ENCODE data around the gene MAMLD1.
A peak's percentile ranks its signal among the peaks of the same experiment; 100 is the strongest.
"Not testable (repeated sequence)": the region's sequence is repeated elsewhere in the genome, so short reads cannot be mapped to it uniquely, and the experiment has no call there.

MAMLD1 gene, protein sequence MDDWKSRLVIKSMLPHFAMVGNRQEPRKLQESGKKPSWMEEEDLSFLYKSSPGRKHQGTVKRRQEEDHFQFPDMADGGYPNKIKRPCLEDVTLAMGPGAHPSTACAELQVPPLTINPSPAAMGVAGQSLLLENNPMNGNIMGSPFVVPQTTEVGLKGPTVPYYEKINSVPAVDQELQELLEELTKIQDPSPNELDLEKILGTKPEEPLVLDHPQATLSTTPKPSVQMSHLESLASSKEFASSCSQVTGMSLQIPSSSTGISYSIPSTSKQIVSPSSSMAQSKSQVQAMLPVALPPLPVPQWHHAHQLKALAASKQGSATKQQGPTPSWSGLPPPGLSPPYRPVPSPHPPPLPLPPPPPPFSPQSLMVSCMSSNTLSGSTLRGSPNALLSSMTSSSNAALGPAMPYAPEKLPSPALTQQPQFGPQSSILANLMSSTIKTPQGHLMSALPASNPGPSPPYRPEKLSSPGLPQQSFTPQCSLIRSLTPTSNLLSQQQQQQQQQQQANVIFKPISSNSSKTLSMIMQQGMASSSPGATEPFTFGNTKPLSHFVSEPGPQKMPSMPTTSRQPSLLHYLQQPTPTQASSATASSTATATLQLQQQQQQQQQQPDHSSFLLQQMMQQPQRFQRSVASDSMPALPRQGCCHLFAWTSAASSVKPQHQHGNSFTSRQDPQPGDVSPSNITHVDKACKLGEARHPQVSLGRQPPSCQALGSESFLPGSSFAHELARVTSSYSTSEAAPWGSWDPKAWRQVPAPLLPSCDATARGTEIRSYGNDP

GRCh38 chrX:150362599-150363481 lies at the start of gene MAMLD1:
MAMLD1 (plus strand) TSS chrX:150363317; CDS start chrX:150445517, 82,200 bp downstream.
- DNase-seq (ENCODE audit: low read depth in 3 of 3), result peak in 2 of 3 experiments; percentile 29 to 57

DNA sequence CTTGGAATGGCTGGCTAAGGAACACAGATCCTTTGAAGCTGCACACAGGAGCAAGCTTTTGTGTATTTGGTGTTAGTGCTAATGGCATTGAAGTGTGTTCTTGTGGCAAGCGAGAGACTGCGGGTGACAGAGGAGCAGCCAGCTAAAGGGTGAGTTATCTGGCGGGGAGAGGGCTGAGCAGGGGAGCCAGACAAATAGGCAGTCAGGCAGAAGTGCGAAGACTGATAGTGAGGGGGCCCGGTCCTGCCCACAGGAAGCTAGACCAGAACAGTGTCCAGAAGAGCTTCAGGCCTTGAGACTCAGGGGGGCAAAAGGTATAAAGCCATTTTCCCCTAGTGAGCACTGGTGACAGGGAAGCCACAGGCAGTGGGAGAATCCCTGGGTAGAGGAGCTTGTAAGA lies 49.6 kb upstream of the MAMLD1 start:
- DNase-seq (ENCODE audit: low read depth in 3 of 3), result no peak

DNA sequence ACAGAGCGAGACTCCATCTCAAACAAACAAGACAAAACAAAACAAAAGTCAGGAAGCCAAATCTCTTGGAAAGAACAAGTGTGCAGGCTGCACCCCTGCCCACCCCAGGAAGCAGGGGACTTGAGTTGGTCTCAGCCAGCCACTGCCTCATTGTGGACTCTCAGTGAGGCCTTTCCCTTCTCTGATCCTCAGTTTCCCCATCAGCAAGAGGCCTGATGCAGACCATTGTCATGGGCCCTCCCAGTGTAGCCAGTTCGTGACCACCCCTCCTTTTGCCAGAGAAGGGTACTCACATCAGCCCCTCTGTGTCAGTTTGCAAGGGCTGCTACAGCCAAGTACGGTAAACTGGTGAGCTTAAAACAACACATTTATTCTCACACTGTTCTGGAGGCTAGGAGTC lies 48.9 kb upstream of the MAMLD1 start:
- no peak for DNase-seq (ENCODE audit: low read depth in 3 of 3)

- no peak for DNase-seq (ENCODE audit: low read depth in 3 of 3)
Measured at GRCh38 chrX:150316564-150316963, 46.6 kb upstream of the MAMLD1 start.

DNA sequence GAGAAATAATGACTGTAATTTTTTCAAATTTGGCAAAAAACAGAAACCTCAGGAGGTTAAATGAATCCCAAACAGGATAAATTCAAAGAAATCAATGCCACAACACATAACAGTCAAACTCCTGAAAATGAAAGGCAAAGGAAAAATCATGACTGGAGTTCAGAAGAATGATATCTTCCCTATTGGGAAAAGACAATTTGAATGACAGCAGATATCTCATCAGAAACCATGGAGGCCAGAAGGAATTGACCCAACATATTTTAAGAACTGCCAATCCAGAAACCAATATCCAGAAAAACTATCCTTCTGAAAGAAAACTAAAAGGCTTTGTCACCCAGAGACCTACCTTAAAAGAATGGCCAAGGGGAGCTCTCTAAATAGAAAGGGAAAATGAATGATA lies 40.1 kb upstream of the MAMLD1 start:
- no peak for DNase-seq (ENCODE audit: low read depth in 3 of 3)

DNA sequence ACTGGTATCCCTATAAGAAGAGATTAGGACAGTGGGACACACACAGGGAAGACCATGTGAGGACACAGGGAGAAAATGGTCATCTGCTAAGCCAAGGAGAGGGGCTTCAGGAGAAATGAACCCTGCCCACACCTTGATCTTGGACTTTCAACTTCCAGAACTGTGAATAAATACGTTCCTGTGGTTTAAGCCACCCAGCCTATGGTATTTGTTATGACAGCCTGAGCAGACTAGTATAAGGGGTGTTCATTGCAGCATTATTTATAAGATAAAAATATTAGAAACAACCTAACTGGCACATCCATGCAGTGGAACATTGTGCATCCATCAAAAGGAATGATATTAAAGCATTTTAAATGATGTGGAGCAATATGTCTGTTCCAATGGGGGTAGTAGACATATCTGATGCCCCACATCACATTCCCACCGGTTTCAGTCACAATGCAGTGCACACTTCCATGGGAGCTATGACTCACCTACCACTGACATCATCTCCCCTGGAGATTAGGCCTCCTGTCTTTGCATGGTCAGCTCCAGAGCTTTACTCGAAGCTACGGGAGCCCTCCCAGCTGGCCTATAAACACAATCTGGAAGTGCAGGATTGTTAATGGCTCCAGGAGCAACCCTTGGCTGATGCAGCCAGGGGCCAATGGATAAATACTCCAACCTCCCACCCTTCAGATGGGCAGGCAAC lies 38.9 kb upstream of the MAMLD1 start:
- DNase-seq (ENCODE audit: low read depth in 3 of 3), result no peak

DNA sequence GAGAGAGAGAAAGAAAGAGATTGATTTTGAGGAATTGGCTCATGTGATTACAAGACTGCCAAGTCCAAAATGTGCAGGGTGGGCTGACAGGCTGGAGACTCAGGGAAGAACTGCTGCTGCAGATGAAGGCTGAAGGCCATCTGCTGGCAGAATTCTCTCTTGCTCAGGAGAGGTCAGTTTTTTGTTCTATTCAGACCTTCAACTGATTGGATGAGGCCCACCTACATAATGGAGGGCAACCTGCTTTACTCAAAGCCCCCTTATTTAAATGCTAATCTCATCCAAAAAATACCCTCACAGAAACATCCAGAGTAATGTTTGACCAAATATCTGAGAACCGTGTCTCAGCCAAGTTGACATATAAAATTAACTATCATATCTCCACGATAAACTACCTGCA lies 38.2 kb upstream of the MAMLD1 start:
- no peak for DNase-seq (ENCODE audit: low read depth in 3 of 3)

DNA sequence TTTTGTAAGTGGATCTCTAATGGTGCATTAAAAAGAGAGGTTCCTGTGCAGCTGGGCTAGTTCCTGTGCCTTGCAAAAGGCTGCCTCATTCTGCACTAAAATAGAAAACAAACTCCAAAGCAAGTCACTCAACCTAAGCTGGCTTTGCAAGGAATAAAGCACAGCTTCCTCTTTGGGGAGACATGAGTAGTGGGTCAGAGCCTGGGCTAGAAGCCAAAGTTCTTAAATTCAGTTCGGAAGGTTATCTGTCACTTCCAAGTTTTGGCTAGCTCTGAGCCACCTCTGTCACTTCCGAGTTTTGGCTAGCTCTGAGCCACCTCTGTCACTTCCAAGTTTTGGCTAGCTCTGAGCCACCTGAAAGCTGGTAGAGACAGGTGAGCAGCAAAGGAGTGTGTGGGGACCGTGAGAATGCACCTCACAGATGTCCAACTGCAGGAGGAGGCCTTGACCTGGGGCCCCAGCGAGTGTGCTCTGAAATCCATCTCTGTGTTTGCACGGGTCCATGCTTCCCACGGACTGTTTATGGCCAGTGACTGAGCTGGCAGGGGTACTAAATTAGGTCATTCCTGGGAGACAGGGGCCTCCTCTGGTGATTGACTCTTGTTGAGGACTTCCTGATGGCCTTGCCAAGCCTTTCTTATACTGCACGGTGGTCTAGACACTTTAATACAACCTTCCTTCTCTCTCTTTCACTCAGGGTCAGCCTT lies 36.4 kb upstream of the MAMLD1 start:
- DNase-seq (ENCODE audit: low read depth in 3 of 3), result no peak

DNA sequence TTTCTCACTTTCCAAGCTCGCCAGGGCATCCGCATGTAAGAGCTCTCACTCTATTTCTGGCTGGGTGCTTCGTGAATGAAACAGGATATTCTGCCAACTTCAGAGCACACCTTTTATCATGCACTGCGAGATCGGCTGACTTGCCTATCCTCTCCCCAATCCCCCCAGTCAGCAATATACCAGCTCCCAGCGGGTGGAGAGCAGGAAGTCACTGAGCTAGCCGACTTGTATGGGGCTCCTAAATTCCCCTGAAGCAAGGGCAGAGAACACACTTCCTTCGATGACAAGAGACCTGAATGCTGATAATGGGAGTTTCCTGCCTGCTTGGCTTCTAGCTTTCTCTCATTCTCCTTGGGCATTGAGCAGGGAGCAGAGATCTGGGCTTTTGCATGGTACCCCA lies 33.8 kb upstream of the MAMLD1 start:
- no peak for DNase-seq (ENCODE audit: low read depth in 3 of 3)

- DNase-seq (ENCODE audit: low read depth in 3 of 3), result no peak
Measured at GRCh38 chrX:150329868-150330267, 33.2 kb upstream of the MAMLD1 start.

- DNase-seq (ENCODE audit: low read depth in 3 of 3), result no peak
Measured at GRCh38 chrX:150332023-150332422, 31.1 kb upstream of the MAMLD1 start.

GRCh38 chrX:150334100-150334499 lies 29.0 kb upstream of the MAMLD1 start:
- no peak for DNase-seq (ENCODE audit: low read depth in 3 of 3)

GRCh38 chrX:150334981-150335380 lies 28.1 kb upstream of the MAMLD1 start:
- no peak for DNase-seq (ENCODE audit: low read depth in 3 of 3)

DNA sequence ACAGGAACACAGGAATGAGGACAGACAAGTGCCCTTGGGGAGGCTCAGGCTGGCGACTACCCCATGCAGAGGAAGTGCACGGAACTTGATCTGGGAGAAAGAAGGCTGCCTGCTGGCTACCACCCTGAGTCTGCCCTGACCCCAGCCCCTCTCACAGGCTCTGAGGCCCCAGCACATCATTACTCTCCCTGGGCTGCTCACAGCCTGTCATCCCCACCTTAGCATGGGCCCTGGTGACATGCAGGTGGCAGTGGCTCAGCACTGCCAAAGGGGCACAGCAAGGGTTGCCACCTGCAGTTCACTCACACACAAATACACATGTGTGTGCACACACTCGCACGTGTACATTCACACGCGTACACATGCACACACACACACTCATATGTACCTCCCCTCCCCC lies 26.1 kb upstream of the MAMLD1 start:
- no peak for DNase-seq (ENCODE audit: low read depth in 3 of 3)

- no peak for DNase-seq (ENCODE audit: low read depth in 3 of 3)
Measured at GRCh38 chrX:150337536-150337935, 25.6 kb upstream of the MAMLD1 start.

DNA sequence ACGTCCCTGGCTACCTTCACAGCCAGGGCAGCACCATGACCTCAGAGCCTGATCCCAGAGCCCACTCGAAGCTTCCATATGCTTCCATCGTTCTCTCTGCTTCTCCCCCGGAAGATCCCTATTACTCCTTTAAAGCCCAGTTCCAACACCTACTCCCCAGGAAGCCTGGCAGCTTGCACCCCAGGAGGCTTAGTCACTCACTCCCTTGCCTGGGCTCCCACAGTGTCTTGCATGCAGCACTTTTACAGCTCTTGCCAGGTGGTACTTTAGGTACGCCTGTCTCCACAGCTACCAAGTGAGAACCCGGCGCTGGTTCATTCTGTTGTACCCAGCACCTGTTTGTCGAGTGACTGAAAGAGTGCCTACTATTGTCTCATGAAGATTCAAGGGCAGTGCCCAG lies 24.5 kb upstream of the MAMLD1 start:
- DNase-seq (ENCODE audit: low read depth in 3 of 3), result no peak

- DNase-seq (ENCODE audit: low read depth in 3 of 3), result no peak
Measured at GRCh38 chrX:150339736-150340135, 23.4 kb upstream of the MAMLD1 start.

DNA sequence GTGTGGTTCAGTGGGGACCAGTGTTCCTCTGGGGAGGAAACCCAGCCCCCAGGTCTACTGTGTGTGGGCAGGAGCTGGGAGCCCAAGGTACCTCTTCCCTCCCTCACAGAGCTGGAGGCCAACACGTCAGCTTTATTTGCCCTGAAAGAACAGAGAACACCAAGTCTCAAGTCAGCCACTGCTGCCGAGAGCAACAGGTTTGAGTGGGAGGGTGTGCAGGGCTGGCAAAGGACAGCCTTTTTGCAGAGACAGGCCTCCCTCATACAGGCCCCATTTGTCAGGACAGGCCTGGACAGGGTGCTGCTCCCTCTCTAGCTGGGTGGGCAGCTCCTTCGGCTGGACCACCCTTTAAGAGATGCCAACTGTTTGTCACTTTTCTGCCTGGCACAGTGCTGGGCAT lies 22.8 kb upstream of the MAMLD1 start:
- DNase-seq (ENCODE audit: low read depth in 3 of 3), result not testable (repeated sequence)

- DNase-seq (ENCODE audit: low read depth in 3 of 3), result no peak
Measured at GRCh38 chrX:150347471-150347870, 15.6 kb upstream of the MAMLD1 start.

DNA sequence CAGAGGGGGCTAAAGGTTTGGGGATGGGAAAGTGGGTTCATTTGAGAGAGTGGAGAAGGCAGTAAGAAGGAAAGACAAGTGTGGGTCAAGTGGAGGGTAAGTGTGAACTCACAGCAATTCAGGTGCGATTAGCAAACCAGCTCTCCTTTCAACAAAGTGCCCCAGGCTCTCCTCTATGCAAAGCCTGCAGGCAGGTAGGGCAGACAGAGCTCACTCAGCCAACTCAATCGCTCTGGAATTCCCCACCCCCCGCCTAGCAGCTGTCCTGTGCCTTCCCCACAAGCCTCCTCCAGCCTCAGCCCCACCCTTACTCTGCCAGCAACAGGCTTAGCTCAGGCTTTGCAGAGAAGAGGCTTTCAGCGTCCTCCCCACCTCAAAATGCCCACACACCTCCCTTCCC lies 14.8 kb upstream of the MAMLD1 start:
- DNase-seq (ENCODE audit: low read depth in 3 of 3), result no peak

- DNase-seq (ENCODE audit: low read depth in 3 of 3), result no peak
Measured at GRCh38 chrX:150352114-150352513, 11.0 kb upstream of the MAMLD1 start.
